Stimulated activated CD8-positive, alpha-beta memory T cell treated with anti-CD3 and anti-CD28 coated beads, Interleukin-4, amount 100 ng/mL, for 24 hours (primary cell): ENCODE data around the gene SNRNP25.

Experiments used
- DNase-seq: peaks from one replicate; pipeline ENCODE4 v3.0.0-alpha.2; 2020; ENCODE audit warnings: low read depth

SNRNP25 gene

DNA sequence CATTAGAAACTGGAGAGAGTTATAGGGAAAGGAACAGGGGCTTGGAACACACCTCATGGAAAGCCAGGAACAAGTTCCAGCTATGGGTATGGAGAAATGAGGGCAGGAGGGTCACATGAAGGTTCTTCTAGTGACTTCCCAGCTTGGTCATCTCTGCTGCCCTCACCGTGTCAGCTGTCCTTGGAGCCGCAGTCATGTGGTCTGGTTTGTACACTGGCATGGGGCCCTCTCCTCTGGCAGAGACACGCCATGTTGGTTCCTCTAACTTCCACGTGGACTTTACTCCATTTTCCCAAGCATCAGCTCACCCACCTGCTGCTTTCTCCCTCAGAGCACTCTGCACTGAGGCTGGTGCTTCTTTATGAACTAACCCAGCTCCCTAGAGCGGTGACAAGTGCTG is 50.7 kb downstream of the SNRNP25 start:
- no peak for DNase-seq

DNA sequence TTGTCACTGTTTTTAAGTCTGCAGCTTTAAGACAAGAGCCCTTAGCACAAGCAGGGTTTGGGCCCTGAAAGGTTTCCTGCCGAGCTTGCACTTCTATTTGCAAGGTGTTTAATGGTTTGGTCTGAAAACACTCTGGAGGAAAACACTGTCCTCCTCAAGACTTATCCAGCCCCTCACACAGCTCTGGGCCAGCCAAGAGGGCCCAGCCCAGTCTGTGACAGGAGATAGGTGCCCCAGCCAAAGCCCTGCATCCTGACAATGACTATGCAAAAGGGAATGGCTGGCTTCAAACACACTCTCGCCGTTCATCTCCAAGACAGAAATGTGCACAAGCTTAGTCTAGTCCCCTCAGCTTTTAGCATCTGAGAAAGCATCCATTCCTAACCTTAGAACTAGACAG is 51.3 kb downstream of the SNRNP25 start:
- DNase-seq, result no peak

GRCh38 chr16:105521-105920 is 51.9 kb downstream of the SNRNP25 start:
- no peak for DNase-seq

GRCh38 chr16:106623-107324 is 53.1 kb downstream of the SNRNP25 start:
- DNase-seq, result no peak
